ENCODE measurements around the gene ACTN3. TPM values are rescaled to one million over a fixed set of nuclear protein-coding genes. Genes with fewer than 3 reads are reported as not detected.
A peak's percentile ranks its signal among the peaks of the same experiment; 100 is the strongest.
"Not testable (repeated sequence)": the region's sequence is repeated elsewhere in the genome, so short reads cannot be mapped to it uniquely, and the experiment has no call there.

ACTN3 gene
- total and polyA plus RNA-seq, 2 experiments from 2014 or later: not detected

DNA sequence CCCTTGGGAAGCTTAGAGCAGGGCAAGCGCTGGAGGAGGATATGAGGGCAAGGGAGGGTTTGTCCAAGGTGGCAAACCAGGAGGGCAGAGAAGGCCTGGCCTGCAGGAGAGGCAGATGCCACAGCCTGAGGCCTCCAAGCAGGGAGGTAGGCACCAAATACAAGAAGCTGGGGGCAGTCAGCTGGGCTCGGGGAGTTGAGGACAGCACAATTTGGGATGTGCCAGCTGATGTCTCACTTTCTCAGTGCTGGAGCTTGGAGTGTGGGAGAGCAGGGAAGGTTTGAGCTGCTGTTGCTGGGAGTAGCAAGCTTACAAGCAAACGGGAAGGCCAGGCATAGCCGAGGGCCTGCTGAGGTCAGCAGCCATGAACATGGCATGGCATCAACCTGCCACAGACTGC, 4.8 kb upstream of the ACTN3 start:
- in situ Hi-C loops (cut with MboI): no loop called here
- peaks cover 7% of the 10 kb centered on the region; the same call in 1 of the 2 replicates for H3K79me2 ChIP-seq (ENCODE audit: insufficient read depth)
- no peak overlapping the region; the same call in 1 of the 2 replicates for H3K9ac ChIP-seq
- H3K4me1 ChIP-seq (ENCODE audit: insufficient read depth): peaks cover 15% of the 10 kb centered on the region; the same call in 1 of the 2 replicates
- H3K27me3 ChIP-seq (replicated peaks; ENCODE audit: insufficient read depth): no peaks in the 10 kb centered on the region
- H3K9me2 ChIP-seq (ENCODE audit: insufficient read depth): no peaks in the 10 kb centered on the region
- H4K20me1 ChIP-seq (ENCODE audit: insufficient read depth): no peaks in the 10 kb centered on the region
- peak; percentile 14 for DNase-seq
- no peak overlapping the region for H3K4me3 ChIP-seq
- TF ChIP-seq EZH2phosphoT487 (IDR thresholded peaks at IDR 0.05; ENCODE audit: insufficient read depth, low read depth) (no peak), EZH2 (IDR thresholded peaks at IDR 0.05; ENCODE audit: insufficient read depth, poor library complexity, severe bottlenecking) (no peak)
- no peaks in the 10 kb centered on the region for H3K9me3 ChIP-seq (ENCODE audit: low read depth)
- H3K36me3 ChIP-seq (ENCODE audit: low read depth): no peaks in the 10 kb centered on the region
- no peak overlapping the region for H2AFZ ChIP-seq
- no peak overlapping the region for H3K27ac ChIP-seq
- WGBS, 2 experiments (ENCODE audit: low coverage in 1 of 2, low lambda C conversion rate in 2 of 2, missing lambda C conversion rate in 2 of 2): 38 to 49% methylated on average over 4 of the region's 4 CpGs
- H3K4me2 ChIP-seq (ENCODE audit: unreplicated experiment): no peak overlapping the region
- H3F3A ChIP-seq (ENCODE audit: insufficient read depth): no peaks in the 10 kb centered on the region

DNA sequence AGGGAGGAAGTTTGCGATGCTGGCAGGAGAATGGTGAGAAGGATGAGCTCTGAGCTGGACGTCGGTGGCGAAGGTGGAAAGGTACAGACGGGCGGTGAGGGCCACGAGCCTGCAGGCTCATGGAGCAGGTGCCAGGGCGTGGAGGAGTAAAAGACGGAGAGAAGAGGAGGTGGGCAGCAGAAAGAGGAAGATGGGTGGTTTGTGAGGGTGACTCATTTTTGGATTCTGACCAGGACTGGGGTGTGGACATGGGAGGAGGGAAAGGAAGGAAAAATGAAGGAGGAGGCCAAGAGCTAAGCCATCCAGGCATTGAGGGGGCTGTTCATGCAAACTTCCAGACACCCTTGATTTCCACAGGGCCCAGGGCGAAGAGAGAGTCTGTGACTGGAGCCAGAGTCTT, 4.3 kb upstream of the ACTN3 start:
- no peaks in the 10 kb centered on the region for H3K9me2 ChIP-seq (ENCODE audit: insufficient read depth)
- in situ Hi-C loops (cut with MboI): no loop called here
- no peaks in the 10 kb centered on the region for H3F3A ChIP-seq (ENCODE audit: insufficient read depth)
- H2AFZ ChIP-seq: no peak overlapping the region
- H3K27ac ChIP-seq: no peak overlapping the region
- no peak overlapping the region; the same call in 1 of the 2 replicates for H3K9ac ChIP-seq
- no peaks in the 10 kb centered on the region for H4K20me1 ChIP-seq (ENCODE audit: insufficient read depth)
- DNase-seq: peak; percentile 65
- H3K27me3 ChIP-seq (replicated peaks; ENCODE audit: insufficient read depth): no peaks in the 10 kb centered on the region
- TF ChIP-seq EZH2phosphoT487 (IDR thresholded peaks at IDR 0.05; ENCODE audit: insufficient read depth, low read depth) (no peak), EZH2 (IDR thresholded peaks at IDR 0.05; ENCODE audit: insufficient read depth, poor library complexity, severe bottlenecking) (no peak)
- H3K4me2 ChIP-seq (ENCODE audit: unreplicated experiment): no peak overlapping the region
- no peaks in the 10 kb centered on the region for H3K36me3 ChIP-seq (ENCODE audit: low read depth)
- H3K79me2 ChIP-seq (ENCODE audit: insufficient read depth): peaks cover 7% of the 10 kb centered on the region; the same call in 1 of the 2 replicates
- no peak overlapping the region for H3K4me3 ChIP-seq
- WGBS, 2 experiments (ENCODE audit: low coverage in 1 of 2, low lambda C conversion rate in 2 of 2, missing lambda C conversion rate in 2 of 2): 47 to 50% methylated on average over 10 of the region's 10 CpGs
- no peaks in the 10 kb centered on the region for H3K9me3 ChIP-seq (ENCODE audit: low read depth)
- peaks cover 15% of the 10 kb centered on the region; the same call in 1 of the 2 replicates for H3K4me1 ChIP-seq (ENCODE audit: insufficient read depth)

DNA sequence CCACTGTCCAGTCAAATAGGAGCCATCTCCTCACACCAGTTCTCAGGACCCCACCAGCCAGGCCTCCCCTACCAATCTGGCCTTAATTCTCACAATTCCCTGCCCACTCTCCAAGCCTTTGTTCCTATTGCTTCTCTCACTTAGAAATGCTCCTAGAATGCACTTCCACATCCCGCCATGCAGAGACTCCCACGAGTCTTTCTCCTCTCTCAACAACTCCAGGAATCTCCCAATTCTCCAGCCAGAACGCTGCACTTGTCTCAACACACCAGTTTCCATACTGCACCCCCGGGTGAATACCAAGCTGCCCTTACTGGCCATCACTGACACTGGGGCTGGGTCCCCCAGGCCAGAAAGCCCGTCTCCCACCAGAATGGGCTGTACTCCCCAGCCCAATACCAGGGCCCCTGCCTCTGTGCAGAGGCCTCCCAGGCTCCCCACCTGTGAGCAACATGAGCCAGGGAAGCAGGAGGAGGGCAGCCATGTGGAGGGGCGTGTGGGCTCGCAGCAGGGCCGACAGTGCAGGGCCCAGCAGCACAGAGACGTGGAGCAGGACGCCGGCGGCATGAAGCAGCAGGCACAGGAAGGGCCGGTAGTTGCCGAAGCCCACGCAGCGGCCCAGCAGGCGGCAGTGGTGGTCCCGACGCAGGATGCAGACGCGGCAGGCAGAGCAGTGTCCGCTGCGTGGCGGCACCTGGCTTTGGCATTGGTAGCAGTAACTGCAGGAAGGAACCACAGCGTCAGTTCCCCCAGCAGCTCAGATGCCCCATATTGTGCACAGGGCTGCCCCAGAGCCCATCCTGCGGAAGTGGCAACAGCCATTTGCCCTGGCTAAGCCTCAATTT, 3.2 kb upstream of the ACTN3 start:
- WGBS, 2 experiments (ENCODE audit: low coverage in 1 of 2, low lambda C conversion rate in 2 of 2, missing lambda C conversion rate in 2 of 2): 68 to 69% methylated on average over 25 to 26 of the region's 26 CpGs

DNA sequence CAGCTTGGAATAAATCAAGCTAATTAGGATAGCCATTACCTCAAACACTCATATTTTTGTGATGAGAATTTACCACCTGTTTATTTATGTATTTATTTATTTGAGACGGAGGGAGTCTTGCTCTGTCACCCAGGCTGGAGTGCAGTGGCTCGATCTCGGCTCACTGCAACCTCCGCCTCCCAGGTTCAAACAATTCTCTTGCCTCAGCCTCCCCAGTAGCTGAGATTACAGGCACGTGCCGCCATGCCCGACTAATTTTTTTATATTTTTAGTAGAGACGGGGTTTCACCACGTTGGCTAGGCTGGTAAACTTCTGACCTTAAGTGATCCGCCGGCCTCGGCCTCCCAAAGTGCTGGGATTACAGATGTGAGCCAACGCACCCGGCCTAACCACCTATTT, 1.8 kb upstream of the ACTN3 start:
- Histone ChIP-seq H3K4me3 (peak overlapping the region; percentile 91), H2AFZ (peak overlapping the region; percentile 81; the same call in 1 of the 2 replicates), H3K9ac (peak overlapping the region; percentile 93), H3K4me2 (ENCODE audit: unreplicated experiment) (peak overlapping the region; percentile 99), H3K4me1 (ENCODE audit: insufficient read depth) (peaks cover 15% of the 10 kb centered on the region; the same call in 1 of the 2 replicates)
- H3F3A ChIP-seq (ENCODE audit: insufficient read depth); H3K9me2 ChIP-seq (ENCODE audit: insufficient read depth); DNase-seq; H3K9me3 ChIP-seq (ENCODE audit: low read depth); in situ Hi-C loops (cut with MboI); H3K27ac ChIP-seq; H3K36me3 ChIP-seq (ENCODE audit: low read depth); H4K20me1 ChIP-seq (ENCODE audit: insufficient read depth); H3K27me3 ChIP-seq (replicated peaks; ENCODE audit: insufficient read depth); H3K79me2 ChIP-seq (ENCODE audit: insufficient read depth): not testable (repeated sequence)
- WGBS, 2 experiments (ENCODE audit: low coverage in 1 of 2, low lambda C conversion rate in 2 of 2, missing lambda C conversion rate in 2 of 2): 53 to 54% methylated on average over 14 of the region's 14 CpGs

More for the DNA sequence above, 3.2 kb upstream of the ACTN3 start:
- in situ Hi-C loops (cut with MboI): no loop called here
- no peak overlapping the region for H3K27ac ChIP-seq
- H3K36me3 ChIP-seq (ENCODE audit: low read depth): no peaks in the 10 kb centered on the region
- H3K9me3 ChIP-seq (ENCODE audit: low read depth): no peaks in the 10 kb centered on the region
- no peak overlapping the region for H3K4me3 ChIP-seq
- H3K79me2 ChIP-seq (ENCODE audit: insufficient read depth): peaks cover 7% of the 10 kb centered on the region; the same call in 1 of the 2 replicates
- H3K4me2 ChIP-seq (ENCODE audit: unreplicated experiment): no peak overlapping the region
- no peaks in the 10 kb centered on the region for H3F3A ChIP-seq (ENCODE audit: insufficient read depth)
- H3K9ac ChIP-seq: no peak overlapping the region
- H2AFZ ChIP-seq: no peak overlapping the region
- H3K27me3 ChIP-seq (replicated peaks; ENCODE audit: insufficient read depth): no peaks in the 10 kb centered on the region
- H4K20me1 ChIP-seq (ENCODE audit: insufficient read depth): no peaks in the 10 kb centered on the region
- peaks cover 15% of the 10 kb centered on the region; the same call in 1 of the 2 replicates for H3K4me1 ChIP-seq (ENCODE audit: insufficient read depth)
- H3K9me2 ChIP-seq (ENCODE audit: insufficient read depth): no peaks in the 10 kb centered on the region
- no peak for TF ChIP-seq EZH2phosphoT487 (IDR thresholded peaks at IDR 0.05; ENCODE audit: insufficient read depth, low read depth)
- DNase-seq: no peak

Data from GM23248 (cell line).